GM12878 (cell line): ENCODE data around the gene GLI2. TPM values are rescaled to one million over a fixed set of nuclear protein-coding genes. Genes with fewer than 3 reads are reported as not detected.

Experiments used
- ATAC-seq: fragments of 200-7000 bp; cut with Tn5 transposase; 3 replicates; pipeline ENCODE4 v1.9.1; 2020; ENCODE audit warnings: mild to moderate bottlenecking, moderate library complexity
- BruUV-seq: library from RNA; stranded (reverse); fragments of 400-500 nt; replicated peaks from 2 replicates; lab custom pipeline; 2021; lab: Mats Ljungman, UMichigan
- CTCF ChIA-PET: fragments of 300-600 bp; sonication (Branson Sonifier 250); formaldehyde crosslinking; extraction: SDS; loops from one replicate; lab custom pipeline; 2021; ENCODE audit warnings: inconsistent platforms; lab: Yijun Ruan, JAX
- POLR2A ChIA-PET: fragments of 350-600 bp; formaldehyde crosslinking; extraction: SDS; loops from one replicate; lab custom pipeline; 2021; ENCODE audit warnings: inconsistent platforms; lab: Charles Lee
- RAD21 ChIA-PET: fragments of 300-600 bp; sonication (Branson Sonifier 250); formaldehyde crosslinking; loops from one replicate; lab custom pipeline; 2023; ENCODE audit warnings: antibody characterized with exemption; ENCODE audit not compliant: unreplicated experiment; lab: Charles Lee
- SMC1A ChIA-PET: fragments of 300-600 bp; sonication (Branson Sonifier 250); formaldehyde crosslinking; loops from one replicate; lab custom pipeline; 2023; ENCODE audit not compliant: unreplicated experiment, uncharacterized antibody; lab: Charles Lee
- DNase-seq: peaks from one replicate; pipeline ENCODE4 v3.0.0-alpha.2; 2011; ENCODE audit warnings: low read depth, low spot score
- FAIRE-seq: peaks from 3 replicates; lab custom pipeline; 2011; peaks lifted over from hg19 to GRCh38; lab: Jason Lieb, UNC
- H2AFZ ChIP-seq: 2 replicates; pipeline ENCODE4 v1.6.0; 2011; ENCODE audit warnings: low read depth, low read length, control low read depth; ENCODE audit not compliant: control insufficient read depth
- H3K27ac ChIP-seq: 2 replicates; pipeline ENCODE4 v1.5.1; 2011; ENCODE audit warnings: control low read depth; ENCODE audit not compliant: control insufficient read depth, insufficient read depth
- H3K27me3 ChIP-seq, 2 experiments: replicated peaks in 1 of 2; 2 replicates each; pipeline versions ENCODE4 v1.6.0 to v1.6.1; 2011; ENCODE audit warnings: low read length in 1 of 2; ENCODE audit not compliant: control insufficient read depth in 2 of 2, insufficient read depth in 2 of 2
- H3K36me3 ChIP-seq, 2 experiments: 2 replicates each; pipeline ENCODE4 v1.5.1; 2011; ENCODE audit warnings: low read length in 1 of 2; ENCODE audit not compliant: control insufficient read depth in 2 of 2, insufficient read depth in 2 of 2
- H3K4me1 ChIP-seq: 2 replicates; pipeline ENCODE4 v1.6.1; 2011; ENCODE audit warnings: mild to moderate bottlenecking, low read length, moderate library complexity, mixed read lengths; ENCODE audit not compliant: control insufficient read depth, insufficient read depth
- H3K4me2 ChIP-seq: 2 replicates; pipeline ENCODE4 v1.6.0; 2011; ENCODE audit warnings: control low read depth; ENCODE audit not compliant: control insufficient read depth, insufficient read depth
- H3K4me3 ChIP-seq: fragments of 200-600 bp; sonication (generic); 2 replicates; pipeline ENCODE4 v1.5.1; 2016
- H3K79me2 ChIP-seq: 2 replicates; pipeline ENCODE4 v1.6.0; 2011; ENCODE audit warnings: low read length; ENCODE audit not compliant: control insufficient read depth, insufficient read depth
- H3K9ac ChIP-seq: 2 replicates; pipeline ENCODE4 v1.8.0; 2011; ENCODE audit warnings: low read length, control low read depth, mixed read lengths; ENCODE audit not compliant: control insufficient read depth, insufficient read depth
- H3K9me3 ChIP-seq: replicated peaks from 3 replicates; pipeline ENCODE4 v1.5.1; 2011; ENCODE audit warnings: mild to moderate bottlenecking, low read length; ENCODE audit not compliant: control insufficient read depth, insufficient read depth
- H4K20me1 ChIP-seq: 2 replicates; pipeline ENCODE4 v1.6.0; 2011; ENCODE audit not compliant: control insufficient read depth, insufficient read depth
- BCLAF1 ChIP-seq: fragments of 450-650 bp; IDR thresholded peaks from 2 replicates; pipeline ENCODE4 v1.6.1; 2017; ENCODE audit warnings: antibody characterized with exemption, mild to moderate bottlenecking, moderate library complexity
- HDGF ChIP-seq: fragments of 450-650 bp; IDR thresholded peaks from 2 replicates; pipeline ENCODE4 v1.6.1; 2016; ENCODE audit warnings: antibody characterized with exemption
- IKZF2 ChIP-seq, 2 experiments: fragments of 450-650 bp; IDR thresholded peaks; 2 replicates each; pipeline ENCODE4 v1.6.1; 2017; ENCODE audit warnings: mild to moderate bottlenecking in 2 of 2, moderate library complexity in 2 of 2
- JUNB ChIP-seq: IDR thresholded peaks from 2 replicates; pipeline ENCODE4 v1.6.1; 2016; ENCODE audit warnings: antibody characterized with exemption, mild to moderate bottlenecking
- MTA2 ChIP-seq: fragments of 450-650 bp; IDR thresholded peaks from 2 replicates; pipeline ENCODE4 v1.6.1; 2016; ENCODE audit warnings: low read depth, mild to moderate bottlenecking, moderate library complexity
- NFIC ChIP-seq: IDR thresholded peaks from 2 replicates; pipeline ENCODE4 v1.6.1; 2012; ENCODE audit warnings: low read depth, mild to moderate bottlenecking, inconsistent platforms, low read length, moderate library complexity
- NFYB ChIP-seq: IDR thresholded peaks from 2 replicates; pipeline ENCODE4 v1.6.1; 2011; ENCODE audit warnings: low read depth, mild to moderate bottlenecking, low read length, improper control_type of control experiment, moderate library complexity; ENCODE audit not compliant: insufficient read depth
- NKRF ChIP-seq: fragments of 450-650 bp; conservative IDR thresholded peaks from 2 replicates; pipeline ENCODE4 v1.6.1; 2017; ENCODE audit warnings: mild to moderate bottlenecking, moderate library complexity
- PAX8 ChIP-seq: fragments of 450-650 bp; IDR thresholded peaks from 2 replicates; pipeline ENCODE4 v1.6.1; 2017; ENCODE audit warnings: mild to moderate bottlenecking, moderate library complexity
- PKNOX1 ChIP-seq: fragments of 450-650 bp; IDR thresholded peaks from 2 replicates; pipeline ENCODE4 v1.6.1; 2016; ENCODE audit warnings: mild to moderate bottlenecking
- STAT3 ChIP-seq: IDR thresholded peaks from 2 replicates; pipeline ENCODE4 v1.6.1; 2011; ENCODE audit warnings: low read depth, low read length, improper control_type of control experiment
- ZZZ3 ChIP-seq: IDR thresholded peaks from 2 replicates; pipeline ENCODE4 v1.6.1; 2011; ENCODE audit warnings: low read depth; ENCODE audit not compliant: control insufficient read depth, insufficient read length
- WGBS: methylation state at CpG from one replicate; pipeline ENCODE4 v1.1.6; 2016; ENCODE audit warnings: low lambda C conversion rate; ENCODE audit not compliant: insufficient replicate concordance, insufficient coverage; ENCODE audit errors: missing lambda C conversion rate; 5-methylcytosine and 5-hydroxymethylcytosine counted together
- in situ Hi-C: fragments of 300-500 bp; cut with MboI; formaldehyde crosslinking; loops from 9 replicates; pipeline ENCODE4 v1.14.3; 2018; ENCODE audit warnings: mixed read lengths
- intact Hi-C: fragments of 100-400 bp; cut with micrococcal nuclease; formaldehyde crosslinking; loops from one replicate; pipeline ENCODE4 v1.14.2; 2022; ENCODE audit not compliant: unreplicated experiment
- polyA plus RNA-seq, 11 experiments: library from polyadenylated mRNA; depleted of rRNA in 4 of 11; unstranded in 6 of 11; stranded (reverse) in 5 of 11; fragments of >200 nt; fragmentation: Nextera tagmentation in 4 of 11; fragmentation: Illumina TruSeq in 1 of 11; extraction: Ambion mirVana in 4 of 11; extraction: Trizol in 1 of 11; gene quantifications; 1 replicate in 1 of 11; 2 replicates in 10 of 11; pipeline versions ENCODE4 v1.2.1 to v1.2.3, GENCODE V29; 2011 to 2016; ENCODE audit warnings: inconsistent platforms in 2 of 11, missing spikeins in 2 of 11, low read depth in 1 of 11
- total RNA-seq, 4 experiments: library from RNA; depleted of rRNA in 3 of 4; stranded (reverse); fragments of >200 nt in 3 of 4; fragmentation: Illumina TruSeq in 1 of 4; extraction: Trizol in 1 of 4; gene quantifications; 2 replicates each; pipeline versions ENCODE4 v1.2.1 to v1.2.3, GENCODE V29; 2013 to 2021

Gene GLI2
- total and polyA plus RNA-seq, 10 of the 15 experiments (the other 5 are each of a cell fraction or from before 2014, with no cell fraction given), result 0.01 TPM; not detected in 9

- H2AFZ ChIP-seq, result no peak overlapping the region
- RAD21 ChIA-PET, result no interaction called here
- SMC1A ChIA-PET, result no interaction called here
- POLR2A ChIA-PET, result no interaction called here
- BruUV-seq, result no TSS peak
- intact Hi-C loops (no loop called here), in situ Hi-C loops (no loop called here)
- no peak for ATAC-seq
- DNase-seq, result no peak
- H3K36me3 ChIP-seq, result no peaks in the 10 kb centered on the region
- H3K27me3 ChIP-seq, result no peaks in the 10 kb centered on the region; a peak in 2 of 4 replicates
- FAIRE-seq, result no peak
- no peaks in the 10 kb centered on the region for H3K9me3 ChIP-seq
- no peaks in the 10 kb centered on the region for H4K20me1 ChIP-seq
- TF ChIP-seq IKZF2 (IDR thresholded peaks at IDR 0.05), result no peak
- TF ChIP-seq JUNB, result no peak
- TF ChIP-seq ZZZ3, result no peak
- no peak for TF ChIP-seq PAX8
- no peak for TF ChIP-seq NFYB
- no peak for TF ChIP-seq HDGF
- TF ChIP-seq, all 136 proteins: peak for 0
- Histone ChIP-seq H3K4me1 (no peaks in the 10 kb centered on the region), H3K4me3 (no peak overlapping the region), H3K9ac (no peak overlapping the region), H3K4me2 (no peak overlapping the region), H3K27ac (no peak overlapping the region), H3K79me2 (no peaks in the 10 kb centered on the region)
- WGBS, result 30% methylated on average over 8 of the region's 8 CpGs
- CTCF ChIA-PET, result no interaction called here
Observed at GRCh38 chr2:120720746-120721375, 14.8 kb upstream of the GLI2 start.

GRCh38 chr2:120722246-120722567, 13.5 kb upstream of the GLI2 start:
- Histone ChIP-seq H3K4me3 (no peak overlapping the region), H3K27me3 (no peaks in the 10 kb centered on the region; a peak in 2 of 4 replicates), H3K4me1 (no peaks in the 10 kb centered on the region), H3K4me2 (no peak overlapping the region), H4K20me1 (no peaks in the 10 kb centered on the region), H3K36me3 (no peaks in the 10 kb centered on the region), H3K9me3 (no peaks in the 10 kb centered on the region), H3K79me2 (no peaks in the 10 kb centered on the region), H3K27ac (no peak overlapping the region), H2AFZ (no peak overlapping the region), H3K9ac (no peak overlapping the region)
- SMC1A ChIA-PET, result no interaction called here
- no peak for ATAC-seq
- CTCF ChIA-PET, result no interaction called here
- no peak for FAIRE-seq
- intact Hi-C loops (no loop called here), in situ Hi-C loops (no loop called here)
- BruUV-seq, result no TSS peak
- no peak for DNase-seq
- POLR2A ChIA-PET, result no interaction called here
- RAD21 ChIA-PET, result no interaction called here
- 53% methylated on average over 9 of the region's 9 CpGs for WGBS
- TF ChIP-seq BCLAF1 (no peak), STAT3 (no peak), PAX8 (no peak), MTA2 (no peak), PKNOX1 (no peak), NKRF (no peak), NFIC (no peak)
